ENCODE results near the gene CCN6. TPM values are rescaled to one million over a fixed set of nuclear protein-coding genes. Genes with fewer than 3 reads are reported as not detected.
A peak's percentile ranks its signal among the peaks of the same experiment; 100 is the strongest.

CCN6 gene
- 0.43 TPM for polyA plus RNA-seq
- long read RNA-seq, donor 1, partial matches to known transcripts = 0 of 7 reads
- long read RNA-seq, donor 1, other reads (novel, unspliced or antisense) = 7 of 7 reads
- long read RNA-seq, donor 2 = 0 reads
- long read RNA-seq, donor 3 = 0 reads
- long read RNA-seq, donor 4 = 0 reads
- long read RNA-seq, donor 5 = 0 reads
- long read RNA-seq, donor 6 = 0 reads
- long read RNA-seq, donor 7 = 0 reads
- long read RNA-seq, donor 8 = 0 reads
- long read RNA-seq, donor 9 = 0 reads
- long read RNA-seq, donor 10 = 0 reads
- long read RNA-seq, donor 11 = 0 reads

DNA sequence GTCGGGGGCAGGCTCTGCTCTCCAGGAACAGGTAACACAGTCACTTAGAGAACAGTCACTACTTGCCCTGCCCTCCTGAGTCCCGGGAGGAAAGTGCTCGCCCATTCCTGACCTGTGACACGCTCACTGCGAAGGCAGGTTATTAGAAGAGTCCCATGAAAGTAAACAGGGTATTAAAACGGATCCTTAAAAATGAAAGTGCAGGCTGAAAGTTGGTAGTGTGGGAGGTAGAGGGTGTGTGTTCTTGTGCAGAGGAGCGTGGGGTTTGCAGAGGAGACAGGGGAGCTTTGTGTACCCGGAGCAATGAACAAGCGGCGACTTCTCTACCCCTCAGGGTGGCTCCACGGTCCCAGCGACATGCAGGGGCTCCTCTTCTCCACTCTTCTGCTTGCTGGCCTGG is at the start of gene CCN6:
CCN6 (plus strand) TSS at position 104 of the 400 bp plus-strand sequence; CDS start at position 358, 254 bp downstream.
- no peak within 1 kb of the TSS for H3K4me3 ChIP-seq (ENCODE audit: low read length)
- DNase-seq = no peak
- no peak within 1 kb of the TSS for H3K27ac ChIP-seq (ENCODE audit: low read length)
- WGBS (ENCODE audit: insufficient coverage, low lambda C conversion rate) = no CpG with 5 or more reads among the region's 12 CpGs
- H3K27me3 ChIP-seq (ENCODE audit: control insufficient read depth, insufficient read depth, low read length) = no peaks in the 10 kb centered on the region
- no peaks in the 10 kb centered on the region for H3K4me1 ChIP-seq (ENCODE audit: control insufficient read depth, insufficient read depth, low read length)
- H3K9me3 ChIP-seq (ENCODE audit: control insufficient read depth, low read depth, low read length) = no peaks in the 10 kb centered on the region
- no peaks in the 10 kb centered on the region for H3K36me3 ChIP-seq (ENCODE audit: control insufficient read depth, insufficient read depth, low read length)

- H3K4me3 ChIP-seq (ENCODE audit: low read length) = no peak overlapping the region
- DNase-seq = no peak
- 83% methylated on average over 1 of the region's 5 CpGs for WGBS (ENCODE audit: insufficient coverage, low lambda C conversion rate)
- H3K9me3 ChIP-seq (ENCODE audit: control insufficient read depth, low read depth, low read length) = no peaks in the 10 kb centered on the region
- no peaks in the 10 kb centered on the region for H3K27me3 ChIP-seq (ENCODE audit: control insufficient read depth, insufficient read depth, low read length)
- H3K36me3 ChIP-seq (ENCODE audit: control insufficient read depth, insufficient read depth, low read length) = no peaks in the 10 kb centered on the region
- H3K4me1 ChIP-seq (ENCODE audit: control insufficient read depth, insufficient read depth, low read length) = no peaks in the 10 kb centered on the region
- H3K27ac ChIP-seq (ENCODE audit: low read length) = no peak overlapping the region
Observed at GRCh38 chr6:112004201-112005012, 49.5 kb upstream of the CCN6 start.

DNA sequence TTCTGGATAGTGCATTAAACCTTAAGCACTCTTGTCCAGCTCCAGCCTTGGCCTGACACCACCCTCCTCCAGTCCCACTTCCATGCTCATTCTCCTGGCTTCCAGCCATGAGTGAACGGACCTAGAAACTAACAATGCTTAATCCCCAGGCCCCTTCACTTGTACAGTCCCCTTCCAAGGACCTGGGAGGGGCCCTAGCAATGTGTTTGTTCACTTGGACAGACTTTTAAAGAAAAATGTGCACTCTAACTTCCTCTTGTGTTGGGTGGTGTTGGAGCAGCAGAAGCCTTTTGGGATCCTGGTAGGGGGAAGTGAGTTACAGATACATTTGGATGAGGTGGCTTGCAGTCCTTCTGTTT is 48.9 kb upstream of the CCN6 start:
- WGBS (ENCODE audit: insufficient coverage, low lambda C conversion rate) = no CpG with 5 or more reads among the region's 1 CpG
- H3K36me3 ChIP-seq (ENCODE audit: control insufficient read depth, insufficient read depth, low read length) = no peaks in the 10 kb centered on the region
- DNase-seq = no peak
- no peaks in the 10 kb centered on the region for H3K27me3 ChIP-seq (ENCODE audit: control insufficient read depth, insufficient read depth, low read length)
- no peaks in the 10 kb centered on the region for H3K9me3 ChIP-seq (ENCODE audit: control insufficient read depth, low read depth, low read length)
- no peak overlapping the region for H3K4me3 ChIP-seq (ENCODE audit: low read length)
- no peaks in the 10 kb centered on the region for H3K4me1 ChIP-seq (ENCODE audit: control insufficient read depth, insufficient read depth, low read length)
- H3K27ac ChIP-seq (ENCODE audit: low read length) = no peak overlapping the region

DNA sequence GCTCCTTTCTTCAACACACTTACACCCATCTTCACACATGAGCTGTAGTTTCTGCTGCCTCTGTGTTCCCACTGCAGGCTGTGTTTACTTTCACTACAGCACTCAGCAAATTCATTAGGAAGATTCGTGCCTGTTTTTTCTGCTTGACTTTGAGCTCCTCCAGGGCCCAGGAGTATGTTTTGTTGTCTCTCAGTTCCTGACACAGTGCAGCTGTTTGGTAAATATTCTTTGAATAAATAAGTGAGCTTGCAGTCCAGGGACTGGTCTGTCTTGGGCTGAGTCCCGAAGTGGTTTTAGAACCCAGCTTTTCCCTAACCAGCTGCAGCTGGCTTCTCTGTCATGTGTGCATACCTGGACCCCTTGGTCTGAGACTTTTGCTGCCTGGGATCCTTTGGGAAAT is 46.6 kb upstream of the CCN6 start:
- peak overlapping the region; percentile 46 for H3K27ac ChIP-seq (ENCODE audit: low read length)

GRCh38 chr6:112007805-112008204 is 46.1 kb upstream of the CCN6 start:
- no peak for DNase-seq
- Histone ChIP-seq H3K4me3 (ENCODE audit: low read length) (no peak overlapping the region), H3K27ac (ENCODE audit: low read length) (peak overlapping the region; percentile 46), H3K9me3 (ENCODE audit: control insufficient read depth, low read depth, low read length) (no peaks in the 10 kb centered on the region), H3K36me3 (ENCODE audit: control insufficient read depth, insufficient read depth, low read length) (no peaks in the 10 kb centered on the region), H3K27me3 (ENCODE audit: control insufficient read depth, insufficient read depth, low read length) (no peaks in the 10 kb centered on the region), H3K4me1 (ENCODE audit: control insufficient read depth, insufficient read depth, low read length) (no peaks in the 10 kb centered on the region)
- WGBS (ENCODE audit: insufficient coverage, low lambda C conversion rate) = no CpG with 5 or more reads among the region's 3 CpGs

More for the DNA sequence above, 46.6 kb upstream of the CCN6 start:
- no peaks in the 10 kb centered on the region for H3K4me1 ChIP-seq (ENCODE audit: control insufficient read depth, insufficient read depth, low read length)
- H3K9me3 ChIP-seq (ENCODE audit: control insufficient read depth, low read depth, low read length) = no peaks in the 10 kb centered on the region
- WGBS (ENCODE audit: insufficient coverage, low lambda C conversion rate) = no CpG with 5 or more reads among the region's 2 CpGs
- H3K36me3 ChIP-seq (ENCODE audit: control insufficient read depth, insufficient read depth, low read length) = no peaks in the 10 kb centered on the region
- no peaks in the 10 kb centered on the region for H3K27me3 ChIP-seq (ENCODE audit: control insufficient read depth, insufficient read depth, low read length)
- H3K4me3 ChIP-seq (ENCODE audit: low read length) = no peak overlapping the region
- peak in 1 of 2 donors; percentile 43 for DNase-seq

GRCh38 chr6:112008482-112008881 is 45.4 kb upstream of the CCN6 start:
- Histone ChIP-seq H3K27ac (ENCODE audit: low read length) (no peak overlapping the region), H3K27me3 (ENCODE audit: control insufficient read depth, insufficient read depth, low read length) (no peaks in the 10 kb centered on the region), H3K4me1 (ENCODE audit: control insufficient read depth, insufficient read depth, low read length) (no peaks in the 10 kb centered on the region), H3K36me3 (ENCODE audit: control insufficient read depth, insufficient read depth, low read length) (no peaks in the 10 kb centered on the region), H3K4me3 (ENCODE audit: low read length) (no peak overlapping the region), H3K9me3 (ENCODE audit: control insufficient read depth, low read depth, low read length) (no peaks in the 10 kb centered on the region)
- DNase-seq = no peak
- WGBS (ENCODE audit: insufficient coverage, low lambda C conversion rate) = 73% methylated on average over 3 of the region's 4 CpGs

DNA sequence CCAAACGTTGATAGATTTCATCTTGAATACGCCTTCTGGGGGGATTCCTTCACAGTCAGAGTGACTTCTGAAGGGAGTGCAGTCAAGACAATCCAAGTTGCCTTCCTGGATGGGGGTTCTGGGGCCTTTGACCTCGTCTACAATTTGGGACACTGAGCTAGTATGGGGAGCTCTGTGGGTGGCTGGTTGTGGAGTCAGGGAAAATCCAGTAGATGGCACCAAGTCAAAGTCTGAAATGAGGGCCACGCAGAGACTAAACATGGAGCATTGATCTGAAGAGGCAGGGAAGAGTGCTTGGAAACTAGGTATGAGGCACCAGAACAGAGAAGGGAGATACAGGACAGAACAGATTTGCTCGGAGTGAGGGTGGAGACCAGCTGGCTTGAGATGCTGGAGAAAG is 43.6 kb upstream of the CCN6 start:
- Histone ChIP-seq H3K27me3 (ENCODE audit: control insufficient read depth, insufficient read depth, low read length) (no peaks in the 10 kb centered on the region), H3K4me1 (ENCODE audit: control insufficient read depth, insufficient read depth, low read length) (no peaks in the 10 kb centered on the region), H3K4me3 (ENCODE audit: low read length) (no peak overlapping the region), H3K27ac (ENCODE audit: low read length) (no peak overlapping the region), H3K36me3 (ENCODE audit: control insufficient read depth, insufficient read depth, low read length) (no peaks in the 10 kb centered on the region), H3K9me3 (ENCODE audit: control insufficient read depth, low read depth, low read length) (no peaks in the 10 kb centered on the region)
- DNase-seq = no peak
- no CpG with 5 or more reads among the region's 5 CpGs for WGBS (ENCODE audit: insufficient coverage, low lambda C conversion rate)

DNA sequence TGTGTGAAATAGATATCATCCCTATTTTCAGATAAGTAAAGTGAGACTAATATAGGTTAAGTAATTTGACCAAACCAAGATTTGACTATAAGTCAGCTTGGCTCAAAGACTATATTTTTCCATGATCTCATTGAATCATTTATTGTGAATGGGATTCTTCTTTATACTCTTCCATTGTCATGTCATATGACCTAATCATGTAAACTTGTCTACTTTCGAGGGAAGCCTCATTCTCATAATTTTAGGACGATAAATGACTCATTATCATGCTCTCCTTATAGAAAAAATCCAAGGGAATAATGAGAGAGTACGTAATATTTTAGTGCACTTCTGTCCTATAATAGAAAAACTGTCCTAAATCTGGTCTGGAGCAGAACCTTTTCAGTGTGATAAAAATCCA is 40.9 kb upstream of the CCN6 start:
- DNase-seq = no peak
- WGBS (ENCODE audit: insufficient coverage, low lambda C conversion rate) = 95% methylated on average over 3 of the region's 3 CpGs
- Histone ChIP-seq H3K27me3 (ENCODE audit: control insufficient read depth, insufficient read depth, low read length) (no peaks in the 10 kb centered on the region), H3K4me3 (ENCODE audit: low read length) (no peak overlapping the region), H3K4me1 (ENCODE audit: control insufficient read depth, insufficient read depth, low read length) (no peaks in the 10 kb centered on the region), H3K36me3 (ENCODE audit: control insufficient read depth, insufficient read depth, low read length) (no peaks in the 10 kb centered on the region), H3K9me3 (ENCODE audit: control insufficient read depth, low read depth, low read length) (no peaks in the 10 kb centered on the region), H3K27ac (ENCODE audit: low read length) (no peak overlapping the region)

DNA sequence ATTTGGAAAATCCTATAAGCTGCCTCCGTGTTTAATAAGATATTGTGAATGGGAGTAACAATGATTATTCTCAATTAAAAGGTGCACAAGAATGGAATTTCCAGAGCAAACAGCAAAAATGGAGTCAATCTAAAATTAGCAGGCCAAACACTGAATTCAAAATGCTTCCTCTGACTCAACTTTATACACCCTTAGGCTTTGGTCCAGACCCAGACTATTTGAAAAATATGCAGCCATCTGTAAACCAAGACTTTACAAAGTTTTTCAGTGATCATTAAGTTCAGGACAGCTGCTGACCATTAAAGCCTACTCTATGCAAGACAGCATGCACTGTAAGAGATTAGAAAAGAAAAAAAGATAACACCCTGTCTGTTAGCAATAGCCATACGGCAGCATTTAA is 39.4 kb upstream of the CCN6 start:
- no peak overlapping the region for H3K4me3 ChIP-seq (ENCODE audit: low read length)
- no peaks in the 10 kb centered on the region for H3K9me3 ChIP-seq (ENCODE audit: control insufficient read depth, low read depth, low read length)
- no peaks in the 10 kb centered on the region for H3K27me3 ChIP-seq (ENCODE audit: control insufficient read depth, insufficient read depth, low read length)
- H3K27ac ChIP-seq (ENCODE audit: low read length) = no peak overlapping the region
- H3K36me3 ChIP-seq (ENCODE audit: control insufficient read depth, insufficient read depth, low read length) = no peaks in the 10 kb centered on the region
- no peak for DNase-seq
- whole genome bisulfite sequencing (ENCODE audit: insufficient coverage, low lambda C conversion rate) = no CpG with 5 or more reads among the region's 2 CpGs
- H3K4me1 ChIP-seq (ENCODE audit: control insufficient read depth, insufficient read depth, low read length) = no peaks in the 10 kb centered on the region

DNA sequence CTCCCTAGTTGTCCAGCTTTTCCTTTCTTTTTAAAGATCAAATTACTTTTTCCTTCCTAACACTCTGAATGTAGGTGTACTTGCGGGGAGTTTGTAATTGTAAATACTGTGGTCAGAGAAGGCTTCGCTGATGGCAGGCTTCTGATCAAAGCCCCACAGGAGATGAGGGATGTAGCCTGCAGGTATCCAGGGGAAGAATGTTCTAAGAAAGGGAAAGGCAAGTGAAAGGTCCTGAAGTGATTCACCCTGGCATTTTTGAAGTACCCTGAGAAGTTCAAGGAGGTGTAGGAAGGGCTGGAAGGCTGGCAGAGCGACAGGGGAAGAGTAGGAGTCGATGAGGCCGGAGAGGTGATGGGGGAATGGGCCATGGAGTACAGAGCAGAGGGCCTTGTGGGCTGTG is 38.2 kb upstream of the CCN6 start:
- Histone ChIP-seq H3K27me3 (ENCODE audit: control insufficient read depth, insufficient read depth, low read length) (no peaks in the 10 kb centered on the region), H3K27ac (ENCODE audit: low read length) (no peak overlapping the region), H3K4me1 (ENCODE audit: control insufficient read depth, insufficient read depth, low read length) (no peaks in the 10 kb centered on the region), H3K4me3 (ENCODE audit: low read length) (no peak overlapping the region), H3K36me3 (ENCODE audit: control insufficient read depth, insufficient read depth, low read length) (no peaks in the 10 kb centered on the region), H3K9me3 (ENCODE audit: control insufficient read depth, low read depth, low read length) (no peaks in the 10 kb centered on the region)
- WGBS (ENCODE audit: insufficient coverage, low lambda C conversion rate) = 96% methylated on average over 3 of the region's 5 CpGs
- no peak for DNase-seq
